ENCODE results near the gene LITAF.
A peak's percentile ranks its signal among the peaks of the same experiment; 100 is the strongest.
"Not testable (repeated sequence)": the region's sequence is repeated elsewhere in the genome, so short reads cannot be mapped to it uniquely, and the experiment has no call there.

The LITAF gene

GRCh38 chr16:11597235-11598095 is 10.7 kb upstream of the LITAF start:
- no peak for DNase-seq

GRCh38 chr16:11596572-11597226 is 10.0 kb upstream of the LITAF start:
- no peak for DNase-seq

DNA sequence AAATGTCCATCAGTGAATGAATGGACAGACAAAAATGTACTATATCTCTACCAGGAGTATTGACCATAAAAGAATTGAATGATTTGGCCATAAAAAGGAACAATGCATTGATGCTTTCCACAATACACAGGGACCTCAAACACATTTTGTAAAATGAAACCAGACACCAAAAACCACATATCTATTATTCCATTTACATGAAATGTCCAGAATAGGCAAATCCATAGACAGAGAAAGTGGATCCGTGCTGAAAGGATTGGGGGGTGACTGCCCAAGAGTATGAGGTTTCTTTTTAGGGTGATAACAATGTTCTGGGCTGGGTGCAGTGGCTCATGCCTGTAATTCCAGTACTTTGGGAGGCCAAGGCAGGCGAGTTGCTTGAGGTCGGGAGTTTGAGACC is 6.9 kb upstream of the LITAF start:
- no peak for DNase-seq

DNA sequence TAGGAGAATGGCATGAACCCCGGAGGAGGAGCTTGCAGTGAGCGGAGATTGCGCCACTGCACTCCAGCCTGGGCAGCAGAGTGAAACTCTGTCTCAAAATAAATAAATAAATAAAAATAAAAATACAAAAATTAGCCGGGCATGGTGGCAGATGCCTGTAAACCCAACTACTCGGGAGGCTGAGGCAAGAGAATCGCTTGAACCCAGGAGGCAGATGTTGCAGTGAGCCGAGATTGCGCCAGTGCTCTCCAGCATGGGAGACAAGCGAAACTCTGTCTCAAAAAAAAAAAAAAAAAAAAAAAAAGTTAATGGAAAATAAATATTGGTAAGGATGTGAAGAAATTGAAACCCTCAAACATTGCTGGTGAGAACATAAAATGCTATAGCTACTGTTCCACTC is 6.4 kb upstream of the LITAF start:
- not testable (repeated sequence) for DNase-seq

DNA sequence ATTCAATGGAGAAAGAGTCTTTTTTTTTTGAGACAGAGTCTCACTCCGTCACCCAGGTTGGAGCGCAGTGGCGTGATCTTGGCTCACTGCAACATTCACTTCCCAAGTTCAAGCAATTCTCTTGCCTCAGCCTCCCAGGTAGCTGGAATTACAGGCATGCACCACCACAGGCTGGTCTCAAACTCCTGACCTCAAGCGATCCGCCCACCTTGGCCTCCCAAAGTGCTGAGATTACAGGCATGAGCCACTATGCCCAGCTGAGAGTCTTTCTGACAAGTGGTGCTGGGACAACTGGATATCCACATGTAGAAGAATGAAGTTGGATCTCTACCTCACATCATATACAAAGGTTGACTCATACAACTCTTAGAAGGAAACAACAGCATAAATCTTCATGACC is 4.9 kb upstream of the LITAF start:
- DNase-seq, result not testable (repeated sequence)

GRCh38 chr16:11589198-11589550 is 2.5 kb upstream of the LITAF start:
- DNase-seq, result no peak

DNA sequence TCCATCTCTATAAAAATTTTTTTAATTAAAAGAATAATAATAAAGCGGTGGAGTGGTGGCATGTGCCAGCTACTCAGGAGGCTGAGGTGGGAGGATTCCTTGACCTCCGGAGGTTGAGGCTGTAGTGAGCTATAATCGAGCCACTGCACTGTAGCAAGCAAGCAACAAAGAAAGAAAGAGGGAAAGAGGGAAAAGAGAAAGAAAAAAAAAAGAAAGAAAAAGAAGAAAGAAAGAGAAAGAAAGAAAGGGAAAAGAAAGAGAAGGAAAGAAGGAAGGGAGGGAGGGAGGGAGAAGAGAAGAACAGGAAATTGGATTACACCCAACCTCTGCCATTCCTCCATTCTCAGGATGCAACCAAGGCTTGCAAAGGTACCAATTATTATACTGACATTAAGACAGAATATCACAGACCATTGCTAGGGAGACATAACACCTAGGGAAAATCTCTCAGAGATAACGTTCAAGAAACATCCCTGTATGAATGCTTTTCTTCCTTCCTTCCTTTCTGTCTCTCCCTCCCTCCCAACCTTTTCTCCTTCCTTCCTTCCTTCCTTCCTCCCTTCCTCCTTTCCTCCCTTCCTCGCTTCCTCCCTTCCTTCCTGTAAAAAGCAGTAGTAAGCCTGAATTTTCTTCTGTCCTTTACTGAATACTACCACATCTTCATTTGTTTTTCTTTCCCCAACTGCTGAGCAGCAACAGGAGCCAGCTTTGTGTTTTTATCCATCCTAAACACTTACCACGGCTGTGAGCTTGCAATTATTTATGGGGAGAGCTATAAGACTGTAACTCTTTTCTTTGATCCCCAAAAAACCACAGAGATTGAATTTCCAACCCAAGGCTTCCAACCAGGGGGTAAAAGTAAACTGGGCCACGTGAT is 1.8 kb upstream of the LITAF start:
- DNase-seq, result no peak

DNA sequence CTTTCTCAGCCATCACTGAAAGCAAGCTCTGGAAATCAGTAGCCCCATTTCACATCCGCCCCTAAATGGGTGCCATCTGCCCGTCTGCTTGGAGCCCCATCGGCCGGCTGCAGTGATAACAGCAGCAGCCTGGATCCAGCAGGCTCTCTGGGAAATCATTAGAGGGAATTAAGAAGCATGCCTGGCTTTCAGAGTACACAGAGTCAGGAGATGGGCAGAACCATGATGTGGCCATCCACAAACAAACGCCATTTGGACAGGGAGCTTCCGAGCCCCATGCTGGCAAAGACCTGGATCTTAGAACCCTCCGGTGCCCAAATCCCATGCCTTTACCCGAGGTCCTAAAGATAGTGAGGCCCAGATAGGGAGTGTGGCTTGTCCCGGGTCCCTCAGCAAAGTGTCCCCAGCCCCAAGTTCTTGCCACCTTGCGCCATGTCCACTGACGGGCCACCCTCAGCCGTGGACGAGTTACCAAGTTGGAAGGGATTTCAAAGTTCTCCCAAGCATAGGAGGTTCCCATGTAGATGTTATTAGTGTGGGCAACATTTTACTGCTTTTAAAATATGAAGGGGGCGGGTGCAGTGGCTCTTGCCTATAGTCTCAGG is 1.0 kb upstream of the LITAF start:
- DNase-seq, result no peak

DNA sequence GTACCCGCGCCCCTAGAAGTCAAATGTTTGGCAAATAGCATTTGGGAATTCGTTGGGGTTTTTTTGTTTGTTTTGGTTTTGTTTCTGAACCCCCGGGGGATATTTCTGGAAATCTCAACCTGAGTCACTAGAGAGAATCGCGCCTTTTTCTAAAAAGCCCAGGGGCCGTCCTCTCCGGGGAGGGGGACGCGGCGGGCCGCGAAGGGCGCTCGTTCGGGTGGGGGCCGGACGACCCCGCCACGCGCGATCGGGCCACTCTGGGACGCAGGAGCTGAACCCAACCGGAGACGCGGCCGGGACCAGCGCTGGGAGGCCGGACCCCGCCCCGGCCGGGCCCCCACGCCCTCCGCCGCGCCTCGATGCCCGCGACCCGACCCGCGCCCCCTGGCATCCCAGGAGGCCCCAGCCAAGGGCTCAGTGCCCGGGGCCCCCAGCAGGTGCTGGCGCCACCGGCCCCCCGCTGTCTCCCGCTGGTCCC is 302 bp downstream of the LITAF start:
- DNase-seq, result no peak

DNA sequence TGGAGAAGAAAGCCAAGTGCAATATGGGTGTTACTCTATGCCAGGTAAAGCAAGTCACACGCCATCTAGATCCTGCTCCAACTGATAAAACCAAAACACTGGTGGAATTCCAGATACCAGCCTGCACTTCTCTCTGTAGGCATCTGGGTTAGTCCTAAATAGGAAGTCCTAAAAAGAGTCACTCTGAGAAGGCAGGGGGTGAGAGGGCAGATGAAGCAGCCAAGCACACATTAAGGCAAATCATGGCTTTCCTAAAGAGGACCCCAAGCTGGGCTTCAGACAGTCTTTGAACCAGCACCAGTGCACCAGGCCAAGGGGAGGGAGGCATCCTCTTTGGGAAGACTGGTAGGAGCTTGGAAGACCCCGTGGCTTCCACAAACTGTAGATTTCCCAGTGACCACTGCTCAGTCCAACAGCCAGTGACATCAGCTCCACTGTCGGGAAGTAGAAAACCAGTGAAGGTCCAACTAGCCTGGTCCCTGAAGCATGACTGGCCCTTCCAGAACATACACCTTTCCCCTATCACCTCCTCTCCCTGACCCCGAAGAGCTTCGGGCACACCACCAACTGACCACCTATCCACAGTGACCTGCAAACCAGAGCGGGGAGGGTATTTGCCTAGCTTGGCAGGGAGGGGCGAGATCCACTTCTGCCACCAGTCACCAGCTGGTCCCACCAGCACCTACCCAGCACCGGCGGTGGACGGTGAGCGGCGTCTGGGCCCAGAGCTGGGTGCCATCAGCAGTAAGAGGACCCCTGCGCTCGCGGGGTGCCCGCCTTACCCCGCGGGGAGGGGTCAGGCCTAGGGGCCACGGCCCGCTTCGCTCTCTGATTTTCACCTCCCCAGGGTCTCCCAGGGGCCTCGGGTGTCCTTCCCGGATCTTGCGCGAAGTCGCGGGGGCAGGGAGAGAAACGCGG is 1.0 kb downstream of the LITAF start:
- DNase-seq, result no peak

- DNase-seq, result peak; percentile 55
Observed at GRCh38 chr16:11583889-11584565, 2.7 kb downstream of the LITAF start.

DNA sequence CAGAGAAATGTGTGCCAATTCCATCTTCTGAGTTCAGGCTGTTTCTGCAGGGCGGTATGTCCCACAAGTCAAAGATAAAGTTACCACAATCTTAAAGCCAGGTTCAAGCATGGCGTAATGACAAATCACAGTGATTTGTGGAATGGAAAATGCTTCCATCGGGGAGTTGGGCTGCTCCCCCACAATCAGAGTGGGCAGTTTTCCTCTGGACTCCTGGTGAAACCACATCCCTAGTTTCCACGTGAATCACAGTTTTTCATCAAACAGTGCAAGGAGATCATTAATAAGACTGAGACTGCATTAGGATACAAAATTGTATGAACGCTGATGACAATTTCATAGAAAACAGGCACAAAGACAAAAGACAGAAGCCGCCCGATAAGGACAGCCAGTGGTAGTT is 3.6 kb downstream of the LITAF start:
- no peak for DNase-seq

DNA sequence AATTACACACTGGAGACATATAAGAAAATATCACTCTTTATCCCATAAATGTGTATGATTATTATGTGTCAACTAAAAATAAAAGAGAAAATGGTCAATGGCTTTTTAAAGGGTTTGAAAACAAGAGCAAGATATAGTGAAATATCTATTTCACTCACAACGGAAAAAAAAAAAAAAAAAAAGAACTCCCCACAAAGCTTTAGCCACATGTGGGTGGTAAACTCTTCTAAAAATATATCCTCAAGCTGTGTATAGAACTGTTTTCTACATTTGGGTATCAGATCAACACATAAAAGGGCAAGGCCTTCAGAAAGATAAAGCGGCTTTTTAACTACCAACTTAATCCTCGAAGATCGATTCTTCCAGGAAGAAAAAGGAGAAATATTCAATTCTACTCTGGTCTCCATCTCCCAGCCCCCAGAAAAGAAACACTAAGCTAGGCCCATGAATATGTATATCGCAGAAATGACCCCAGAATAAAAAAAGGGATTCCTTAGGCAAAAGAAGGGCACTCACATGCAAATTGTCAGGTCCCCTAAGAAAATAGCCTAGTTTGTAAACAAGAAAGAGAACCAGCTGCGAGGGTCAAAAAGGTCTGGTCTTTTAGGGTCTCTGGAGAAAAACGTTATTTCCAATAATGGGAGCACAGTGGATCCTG is 4.4 kb downstream of the LITAF start:
- no peak for DNase-seq

GRCh38 chr16:11581678-11582077 is 5.0 kb downstream of the LITAF start:
- DNase-seq, result no peak

DNA sequence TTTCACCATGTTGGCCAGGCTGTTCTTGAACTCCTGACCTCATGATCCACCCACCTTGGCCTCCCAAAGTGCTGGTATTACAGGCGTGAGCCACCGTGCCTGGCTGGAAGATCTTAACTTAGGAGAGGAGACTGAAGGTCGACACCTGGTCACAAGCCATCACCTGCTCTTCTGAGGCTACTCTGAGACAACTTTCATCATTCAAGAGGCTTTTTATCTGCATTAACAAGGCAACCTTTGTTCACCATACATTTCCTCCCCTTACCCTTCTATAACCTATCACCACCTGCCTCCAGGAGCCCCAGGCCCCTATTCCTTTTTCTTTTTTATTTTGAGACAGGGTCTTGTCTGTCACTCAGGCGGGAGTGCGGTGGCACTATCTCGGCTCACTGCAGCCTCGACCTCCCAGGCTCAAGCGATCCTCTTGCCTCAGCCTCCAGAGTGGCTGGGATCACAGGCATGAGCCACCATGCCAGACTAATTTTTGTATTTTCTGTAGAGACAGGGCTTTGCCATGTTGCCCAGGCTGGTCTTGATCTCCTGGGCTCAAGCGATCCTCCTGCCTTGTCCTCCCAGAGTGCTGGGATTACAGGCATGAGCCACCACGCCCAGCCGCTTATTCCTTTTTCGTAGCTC is 6.2 kb downstream of the LITAF start:
- DNase-seq, result no peak

- DNase-seq, result not testable (repeated sequence)
Observed at GRCh38 chr16:11577290-11577660, 9.4 kb downstream of the LITAF start.

GRCh38 chr16:11576427-11577289 is 10.1 kb downstream of the LITAF start:
- DNase-seq, result no peak

- DNase-seq, result no peak
Observed at GRCh38 chr16:11575223-11575589, 11.5 kb downstream of the LITAF start.

GRCh38 chr16:11572301-11572995 is 14.3 kb downstream of the LITAF start:
- DNase-seq, result no peak
